Loucy (cell line): ENCODE data around the gene CRHR2.

Experiments used
- CTCF ChIP-seq: fragments of 200-600 bp; sonication (generic); conservative IDR thresholded peaks from 2 replicates; pipeline ENCODE4 v1.5.1; 2014; ENCODE audit warnings: mild to moderate bottlenecking, antibody characterized with exemption, low read length
- EZH2phosphoT487 ChIP-seq: fragments of 200-600 bp; IDR thresholded peaks from 2 replicates; pipeline ENCODE4 v1.6.1; 2018; ENCODE audit warnings: antibody characterized with exemption, mild to moderate bottlenecking, moderate library complexity, borderline replicate concordance

GRCh38 chr7:30681815-30682211, 443 bp downstream of the CRHR2 start:
- no peak for TF ChIP-seq CTCF
- no peak for TF ChIP-seq EZH2phosphoT487
